PC-9 (cell line): ENCODE data around the gene ACTL7A.

Source experiments
- CTCF ChIP-seq: fragments of 200-600 bp; sonication (generic); conservative IDR thresholded peaks from 2 replicates; pipeline ENCODE4 v1.6.1; 2017; ENCODE audit warnings: mixed run types, antibody characterized with exemption, mild to moderate bottlenecking, moderate library complexity
- EZH2 ChIP-seq: fragments of 200-600 bp; sonication (generic); IDR thresholded peaks from 2 replicates; pipeline ENCODE4 v1.8.0; 2017; ENCODE audit warnings: antibody characterized with exemption, low read depth

GRCh38 chr9:108865037-108865436, 3.0 kb downstream of the ACTL7A start:
- TF ChIP-seq CTCF (no peak), EZH2 (no peak)
